Neural progenitor cell (in vitro differentiated cells): Measurements from ENCODE around the gene PHC3. TPM values are rescaled to one million over a fixed set of nuclear protein-coding genes. Genes with fewer than 3 reads are reported as not detected.

Experiments used
- DNase-seq: peaks from one replicate; pipeline ENCODE4 v3.0.0-alpha.2; 2016; ENCODE audit warnings: low spot score
- H2AFZ ChIP-seq: fragments of 200-600 bp; sonication (generic); replicated peaks from 2 replicates; pipeline ENCODE4 v1.6.1; 2016; ENCODE audit warnings: antibody characterized with exemption
- H3F3A ChIP-seq: fragments of 200-600 bp; sonication (generic); 2 replicates; pipeline ENCODE4 v1.6.1; 2016; ENCODE audit warnings: antibody characterized with exemption, low read depth
- H3K27ac ChIP-seq: fragments of 200-600 bp; sonication (generic); 2 replicates; pipeline ENCODE4 v1.5.1; 2016; ENCODE audit warnings: mild to moderate bottlenecking
- H3K27me3 ChIP-seq: fragments of 200-600 bp; sonication (generic); 2 replicates; pipeline ENCODE4 v1.6.1; 2016; ENCODE audit warnings: mild to moderate bottlenecking, moderate library complexity
- H3K36me3 ChIP-seq: fragments of 200-600 bp; sonication (generic); 2 replicates; pipeline ENCODE4 v1.5.1; 2016
- H3K4me1 ChIP-seq: fragments of 200-600 bp; sonication (generic); 2 replicates; pipeline ENCODE4 v1.6.1; 2016; ENCODE audit warnings: mixed run types
- H3K4me2 ChIP-seq: fragments of 200-600 bp; sonication (generic); 2 replicates; pipeline ENCODE4 v1.6.1; 2016
- H3K4me3 ChIP-seq: fragments of 200-600 bp; sonication (generic); 2 replicates; pipeline ENCODE4 v1.5.1; 2016
- H3K79me2 ChIP-seq: fragments of 200-600 bp; sonication (generic); 2 replicates; pipeline ENCODE4 v1.6.1; 2016; ENCODE audit warnings: low read depth
- H3K9ac ChIP-seq: fragments of 200-600 bp; sonication (generic); 2 replicates; pipeline ENCODE4 v1.6.1; 2016
- H3K9me3 ChIP-seq: fragments of 200-600 bp; sonication (generic); 2 replicates; pipeline ENCODE4 v1.5.1; 2016; ENCODE audit warnings: low read depth
- H4K20me1 ChIP-seq: fragments of 200-600 bp; sonication (generic); 2 replicates; pipeline ENCODE4 v1.6.1; 2016; ENCODE audit warnings: low read depth
- H3K27ac Mint-ChIP-seq: 3 replicates; pipeline ENCODE4 v1.8.0; 2021; ENCODE audit warnings: mixed read lengths
- H3K27me3 Mint-ChIP-seq: 2 replicates; pipeline ENCODE4 v1.8.0; 2022; ENCODE audit warnings: low read depth, mild to moderate bottlenecking, inconsistent platforms, moderate library complexity, mixed read lengths; ENCODE audit not compliant: insufficient read depth
- H3K36me3 Mint-ChIP-seq: 3 replicates; pipeline ENCODE4 v1.8.0; 2021; ENCODE audit warnings: mixed read lengths
- H3K4me1 Mint-ChIP-seq: 3 replicates; pipeline ENCODE4 v1.8.0; 2021; ENCODE audit warnings: mixed read lengths
- H3K4me3 Mint-ChIP-seq: 3 replicates; pipeline ENCODE4 v1.8.0; 2021; ENCODE audit warnings: mild to moderate bottlenecking, moderate library complexity, mixed read lengths
- H3K9me3 Mint-ChIP-seq: 3 replicates; pipeline ENCODE4 v1.8.0; 2020; ENCODE audit warnings: mixed read lengths
- EZH2 ChIP-seq: fragments of 200-600 bp; sonication (generic); IDR thresholded peaks from 2 replicates; pipeline ENCODE4 v1.6.1; 2017; ENCODE audit warnings: antibody characterized with exemption, mild to moderate bottlenecking, moderate library complexity
- EZH2phosphoT487 ChIP-seq: fragments of 200-600 bp; sonication (generic); IDR thresholded peaks from 2 replicates; pipeline ENCODE4 v1.6.1; 2017; ENCODE audit warnings: antibody characterized with exemption
- total RNA-seq: library from RNA; depleted of rRNA; stranded (reverse); fragments of >200 nt; gene quantifications from 2 replicates; pipeline ENCODE4 v1.2.3, GENCODE V29; 2015; ENCODE audit warnings: low replicate concordance
- TF ChIP-seq, protein P1 (sequence below): fragments of 200-600 bp; sonication (generic); IDR thresholded peaks from 2 replicates; pipeline ENCODE4 v1.5.1; 2017; ENCODE audit warnings: antibody characterized with exemption, mild to moderate bottlenecking

PHC3 gene
- total RNA-seq, 1 donor from 2014 or later = 27.3 TPM

DNA sequence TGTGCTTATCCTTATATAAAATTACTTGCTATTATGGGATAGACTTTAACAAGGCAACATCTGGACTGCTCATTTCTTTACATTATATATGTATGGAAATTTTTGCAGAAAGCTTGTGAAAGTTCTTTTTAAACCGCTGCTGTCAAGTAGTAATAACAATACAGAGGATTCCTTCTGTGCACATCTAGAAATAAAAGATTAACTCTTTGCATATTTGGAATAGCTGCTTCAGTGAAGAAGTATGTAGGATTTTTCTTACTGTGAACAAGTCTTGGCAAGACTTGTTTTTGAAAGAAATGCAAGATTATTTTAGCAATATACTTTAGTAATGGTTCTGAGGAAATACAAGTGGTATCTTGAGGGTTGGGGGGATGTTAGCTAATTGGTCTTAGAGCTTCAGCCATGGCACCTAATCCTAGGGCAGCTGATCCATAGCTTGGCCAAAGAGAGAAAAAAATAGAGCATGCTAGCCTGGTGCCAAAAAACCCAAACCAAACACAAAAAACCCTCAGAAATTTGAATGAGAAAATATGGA, 45.0 kb upstream of the PHC3 start:
- no peak overlapping the region for H3K4me2 ChIP-seq
- Mint-ChIP-seq H3K27me3 (no peaks in the 10 kb centered on the region), H3K9me3 (no peaks in the 10 kb centered on the region), H3K27ac (no peak overlapping the region), H3K4me3 (no peak overlapping the region), H3K4me1 (peaks cover 24% of the 10 kb centered on the region), H3K36me3 (peaks cover 3% of the 10 kb centered on the region)
- H3K79me2 ChIP-seq = peaks cover 88% of the 10 kb centered on the region
- no peak overlapping the region for H2AFZ ChIP-seq
- no peak overlapping the region for H3K4me3 ChIP-seq
- no peaks in the 10 kb centered on the region for H3K9me3 ChIP-seq
- no peaks in the 10 kb centered on the region for H3F3A ChIP-seq
- no peaks in the 10 kb centered on the region for H3K27me3 ChIP-seq
- peaks cover 26% of the 10 kb centered on the region for H4K20me1 ChIP-seq
- no peak overlapping the region for H3K27ac ChIP-seq
- peaks cover 15% of the 10 kb centered on the region for H3K4me1 ChIP-seq
- H3K36me3 ChIP-seq = no peaks in the 10 kb centered on the region
- no peak for DNase-seq
- no peak overlapping the region for H3K9ac ChIP-seq
- TF ChIP-seq EZH2 (no peak), EZH2phosphoT487 (no peak)
- TF ChIP-seq, protein P1, sequence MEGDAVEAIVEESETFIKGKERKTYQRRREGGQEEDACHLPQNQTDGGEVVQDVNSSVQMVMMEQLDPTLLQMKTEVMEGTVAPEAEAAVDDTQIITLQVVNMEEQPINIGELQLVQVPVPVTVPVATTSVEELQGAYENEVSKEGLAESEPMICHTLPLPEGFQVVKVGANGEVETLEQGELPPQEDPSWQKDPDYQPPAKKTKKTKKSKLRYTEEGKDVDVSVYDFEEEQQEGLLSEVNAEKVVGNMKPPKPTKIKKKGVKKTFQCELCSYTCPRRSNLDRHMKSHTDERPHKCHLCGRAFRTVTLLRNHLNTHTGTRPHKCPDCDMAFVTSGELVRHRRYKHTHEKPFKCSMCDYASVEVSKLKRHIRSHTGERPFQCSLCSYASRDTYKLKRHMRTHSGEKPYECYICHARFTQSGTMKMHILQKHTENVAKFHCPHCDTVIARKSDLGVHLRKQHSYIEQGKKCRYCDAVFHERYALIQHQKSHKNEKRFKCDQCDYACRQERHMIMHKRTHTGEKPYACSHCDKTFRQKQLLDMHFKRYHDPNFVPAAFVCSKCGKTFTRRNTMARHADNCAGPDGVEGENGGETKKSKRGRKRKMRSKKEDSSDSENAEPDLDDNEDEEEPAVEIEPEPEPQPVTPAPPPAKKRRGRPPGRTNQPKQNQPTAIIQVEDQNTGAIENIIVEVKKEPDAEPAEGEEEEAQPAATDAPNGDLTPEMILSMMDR = no peak

DNA sequence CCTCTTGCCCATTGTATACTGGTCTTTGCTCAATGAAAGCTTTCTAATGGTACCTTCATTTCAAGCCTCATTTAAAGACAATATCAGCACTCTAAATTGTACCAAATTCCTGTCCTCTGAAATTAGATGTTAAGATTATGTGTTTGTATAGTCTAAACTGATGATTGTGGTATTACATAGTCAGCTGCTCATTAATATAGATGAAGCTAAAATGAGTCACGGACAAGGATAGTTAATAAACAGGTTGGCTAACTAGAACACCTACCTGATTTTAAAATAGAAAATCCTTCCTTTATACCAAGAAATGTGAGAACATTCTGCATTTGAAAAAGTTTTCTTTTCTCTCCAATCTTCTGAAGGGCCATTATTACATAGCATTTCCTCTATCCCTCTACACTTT, 43.6 kb upstream of the PHC3 start:
- H3K9me3 Mint-ChIP-seq = no peaks in the 10 kb centered on the region
- no peaks in the 10 kb centered on the region for H3K9me3 ChIP-seq
- H3K4me3 Mint-ChIP-seq = no peak overlapping the region
- peaks cover 15% of the 10 kb centered on the region for H3K4me1 ChIP-seq
- H3F3A ChIP-seq = no peaks in the 10 kb centered on the region
- H3K36me3 ChIP-seq = no peaks in the 10 kb centered on the region
- H3K4me3 ChIP-seq = no peak overlapping the region
- peak overlapping the region; percentile 88 for H3K4me2 ChIP-seq
- TF ChIP-seq, protein P1 = no peak
- TF ChIP-seq EZH2phosphoT487 = no peak
- no peak for TF ChIP-seq EZH2
- peaks cover 2% of the 10 kb centered on the region for H3K36me3 Mint-ChIP-seq
- H3K27me3 Mint-ChIP-seq = no peaks in the 10 kb centered on the region
- H3K27me3 ChIP-seq = no peaks in the 10 kb centered on the region
- peaks cover 75% of the 10 kb centered on the region for H3K79me2 ChIP-seq
- no peak for DNase-seq
- no peak overlapping the region for H2AFZ ChIP-seq
- peaks cover 26% of the 10 kb centered on the region for H4K20me1 ChIP-seq
- no peak overlapping the region for H3K27ac Mint-ChIP-seq
- H3K27ac ChIP-seq = no peak overlapping the region
- no peak overlapping the region for H3K9ac ChIP-seq
- peaks cover 25% of the 10 kb centered on the region for H3K4me1 Mint-ChIP-seq

DNA sequence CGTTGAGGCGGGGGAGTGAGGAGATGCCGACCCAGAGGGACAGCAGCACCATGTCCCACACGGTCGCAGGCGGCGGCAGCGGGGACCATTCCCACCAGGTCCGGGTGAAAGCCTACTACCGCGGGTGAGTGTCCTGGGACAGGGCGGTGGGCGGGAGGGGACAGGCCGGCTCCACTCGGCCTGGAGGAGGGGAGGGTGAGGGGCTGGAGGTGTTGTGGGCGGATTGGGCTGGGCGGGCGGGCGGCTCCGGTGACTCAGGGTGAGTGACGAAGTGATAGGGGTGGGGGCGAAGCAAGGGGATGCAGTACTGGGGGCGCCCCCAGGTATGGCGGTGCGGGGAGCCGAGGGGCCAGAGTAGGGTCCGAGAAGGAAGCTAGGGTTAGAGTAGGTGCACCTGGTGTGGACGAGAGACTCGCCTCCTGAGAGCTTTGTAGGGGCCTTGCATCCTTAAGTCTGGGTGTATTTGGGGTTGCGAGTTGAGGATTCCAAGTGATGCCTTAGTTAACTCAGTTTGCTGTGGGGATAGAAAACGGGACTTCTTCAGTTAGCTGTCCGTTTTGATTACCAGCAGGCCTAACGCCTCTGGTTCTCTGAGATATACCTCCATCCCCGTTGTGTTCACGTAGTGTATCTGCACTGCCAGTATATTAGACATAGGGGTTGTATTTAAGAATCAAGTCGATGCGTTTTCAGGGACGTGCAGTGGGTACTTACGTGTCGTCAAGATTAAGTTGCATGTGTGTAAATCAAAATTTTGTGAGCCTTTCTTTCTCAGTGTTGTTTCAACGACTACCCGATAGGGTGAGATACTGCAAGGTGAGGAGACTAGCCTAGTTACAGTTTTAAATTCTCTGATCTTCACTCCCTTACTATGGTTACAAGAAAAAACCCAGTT, 41.4 kb upstream of the PHC3 start:
- peak overlapping the region; percentile 74 for H2AFZ ChIP-seq
- H3K9me3 Mint-ChIP-seq = peaks cover 4% of the 10 kb centered on the region

More for the DNA sequence above, 41.4 kb upstream of the PHC3 start:
- H3K27me3 Mint-ChIP-seq = no peaks in the 10 kb centered on the region
- peaks cover 52% of the 10 kb centered on the region for H3K79me2 ChIP-seq
- H3K9ac ChIP-seq = peak overlapping the region; percentile 99
- peak overlapping the region; percentile 76 for H3K4me3 ChIP-seq
- H3K27ac Mint-ChIP-seq = peak overlapping the region; percentile 91
- peaks cover 15% of the 10 kb centered on the region for H3K4me1 ChIP-seq
- no peak for TF ChIP-seq EZH2
- TF ChIP-seq, protein P1 = no peak
- TF ChIP-seq EZH2phosphoT487 = no peak
- peak overlapping the region; percentile 88 for H3K4me2 ChIP-seq
- H4K20me1 ChIP-seq = peaks cover 25% of the 10 kb centered on the region
- no peaks in the 10 kb centered on the region for H3K27me3 ChIP-seq
- no peaks in the 10 kb centered on the region for H3F3A ChIP-seq
- no peaks in the 10 kb centered on the region for H3K36me3 ChIP-seq
- H3K4me1 Mint-ChIP-seq = peaks cover 25% of the 10 kb centered on the region
- H3K4me3 Mint-ChIP-seq = peak overlapping the region; percentile 96
- peak overlapping the region; percentile 99 for H3K27ac ChIP-seq
- H3K9me3 ChIP-seq = no peaks in the 10 kb centered on the region
- H3K36me3 Mint-ChIP-seq = no peaks in the 10 kb centered on the region
- DNase-seq = peak; percentile 78
